HUDEP-2 (cell line): ENCODE measurements around the gene IRF6.
A peak's percentile ranks its signal among the peaks of the same experiment; 100 is the strongest.

ENCODE experiments used
- DNase-seq, 76 experiments: peaks; one replicate each; lab custom pipeline; 2025; ENCODE audit not compliant: unreplicated experiment in 76 of 76; lab: John Stamatoyannopoulos, UW

The IRF6 gene

GRCh38 chr1:209766051-209766450 lies 39.9 kb downstream of the IRF6 start:
- DNase-seq, result no peak

- DNase-seq, result no peak
Observed at GRCh38 chr1:209761011-209761635, 44.8 kb downstream of the IRF6 start.

- DNase-seq, result no peak
Observed at GRCh38 chr1:209759829-209760359, 46.0 kb downstream of the IRF6 start.

- DNase-seq, result no peak
Observed at GRCh38 chr1:209758400-209758799, 47.5 kb downstream of the IRF6 start.

GRCh38 chr1:209756615-209757445 lies 49.1 kb downstream of the IRF6 start:
- peak in 6 of 76 experiments; percentile 4 to 19 (median 13) for DNase-seq

GRCh38 chr1:209755926-209756614 lies 49.9 kb downstream of the IRF6 start, which contains the start of gene TRAF3IP3:
Gene TRAF3IP3 (plus strand): TSS chr1:209756053. CDS start chr1:209760040, 3,987 bp downstream.
- DNase-seq, result peak in 20 of 76 experiments; percentile 3 to 52 (median 14)

- no peak for DNase-seq
Observed at GRCh38 chr1:209755256-209755655, 50.7 kb downstream of the IRF6 start.

- DNase-seq, result no peak
Observed at GRCh38 chr1:209752890-209753289, 53.1 kb downstream of the IRF6 start.

- no peak for DNase-seq
Observed at GRCh38 chr1:209751627-209752231, 54.2 kb downstream of the IRF6 start.

- peak in 1 of 76 experiments; percentile 3 for DNase-seq
Observed at GRCh38 chr1:209749670-209750323, 56.1 kb downstream of the IRF6 start.

GRCh38 chr1:209749205-209749604 lies 56.7 kb downstream of the IRF6 start:
- no peak for DNase-seq

- DNase-seq, result no peak
Observed at GRCh38 chr1:209748620-209749019, 57.3 kb downstream of the IRF6 start.

- DNase-seq, result peak; percentile 14 to 97 (median 88)
Observed at GRCh38 chr1:209747580-209748262, 58.2 kb downstream of the IRF6 start.

GRCh38 chr1:209746451-209747165 lies 59.3 kb downstream of the IRF6 start:
- DNase-seq, result peak in 7 of 76 experiments; percentile 13 to 42 (median 20)

- no peak for DNase-seq
Observed at GRCh38 chr1:209743145-209743482, 62.8 kb downstream of the IRF6 start.

GRCh38 chr1:209742409-209743144 lies 63.4 kb downstream of the IRF6 start:
- no peak for DNase-seq

GRCh38 chr1:209741889-209742288 lies 64.1 kb downstream of the IRF6 start:
- DNase-seq, result no peak

- DNase-seq, result no peak
Observed at GRCh38 chr1:209741193-209741592, 64.7 kb downstream of the IRF6 start.
